ENCODE measurements around the gene THSD7A. TPM values are rescaled to one million over a fixed set of nuclear protein-coding genes. Genes with fewer than 3 reads are reported as not detected.

Gene THSD7A
- total and polyA plus RNA-seq, 7 donors: 0.06 to 1.4 (median 0.21) TPM

GRCh38 chr7:11540271-11540761, 291.7 kb downstream of the THSD7A start:
- ATAC-seq (peak in 2 of 4 donors; percentile 33 to 54), DNase-seq (no peak)
- Histone ChIP-seq H3K36me3 (ENCODE audit: insufficient read depth in 1 of 2, low read depth in 1 of 2) (no peaks in the 10 kb centered on the region), H3K4me3 (no peak overlapping the region), H3K9me3 (no peaks in the 10 kb centered on the region), H3K27ac (no peak overlapping the region), H3K4me1 (no peaks in the 10 kb centered on the region), H3K27me3 (ENCODE audit: insufficient read depth in 3 of 3, low read length in 2 of 3) (no peaks in the 10 kb centered on the region)
- TF ChIP-seq CTCF (IDR thresholded peaks at IDR 0.05): no peak
- intact Hi-C loops (cut with DNase I): no loop called here
- WGBS, 3 donors: 8 to 20% (median 14%) methylated on average over 3 of the region's 3 CpGs

- ATAC-seq: no peak
- H3K4me1 ChIP-seq: no peaks in the 10 kb centered on the region
- intact Hi-C loops (cut with DNase I): no loop called here
- 21 to 27% (median 23%) methylated on average over 3 of the region's 3 CpGs for WGBS, 3 donors
- no peaks in the 10 kb centered on the region for H3K36me3 ChIP-seq (ENCODE audit: insufficient read depth in 1 of 2, low read depth in 1 of 2)
- H3K27me3 ChIP-seq (ENCODE audit: insufficient read depth in 3 of 3, low read length in 2 of 3): no peaks in the 10 kb centered on the region
- no peak overlapping the region for H3K27ac ChIP-seq
- no peak for TF ChIP-seq CTCF (IDR thresholded peaks at IDR 0.05)
- no peak overlapping the region for H3K4me3 ChIP-seq
- no peaks in the 10 kb centered on the region for H3K9me3 ChIP-seq
- no peak for DNase-seq
Measured at GRCh38 chr7:11539853-11540252, 292.1 kb downstream of the THSD7A start.

- WGBS, 3 donors: 78 to 83% (median 79%) methylated on average over 1 of the region's 1 CpG
- DNase-seq (no peak), ATAC-seq (no peak)
- TF ChIP-seq CTCF (IDR thresholded peaks at IDR 0.05): no peak
- Histone ChIP-seq H3K4me3 (no peak overlapping the region), H3K27me3 (ENCODE audit: insufficient read depth in 3 of 3, low read length in 2 of 3) (no peaks in the 10 kb centered on the region), H3K4me1 (no peaks in the 10 kb centered on the region), H3K27ac (no peak overlapping the region), H3K36me3 (ENCODE audit: insufficient read depth in 1 of 2, low read depth in 1 of 2) (no peaks in the 10 kb centered on the region), H3K9me3 (no peaks in the 10 kb centered on the region)
- intact Hi-C loops (cut with DNase I): no loop called here
Measured at GRCh38 chr7:11538751-11539299, 293.2 kb downstream of the THSD7A start.

GRCh38 chr7:11533229-11533820, 298.7 kb downstream of the THSD7A start:
- intact Hi-C loops (cut with DNase I): no loop called here

More at GRCh38 chr7:11533229-11533820, 298.7 kb downstream of the THSD7A start:
- Histone ChIP-seq H3K27me3 (ENCODE audit: insufficient read depth in 3 of 3, low read length in 2 of 3) (no peaks in the 10 kb centered on the region), H3K4me3 (no peak overlapping the region), H3K4me1 (no peaks in the 10 kb centered on the region), H3K27ac (no peak overlapping the region), H3K36me3 (ENCODE audit: insufficient read depth in 1 of 2, low read depth in 1 of 2) (no peaks in the 10 kb centered on the region), H3K9me3 (no peaks in the 10 kb centered on the region)
- no peak for ATAC-seq
- no peak for TF ChIP-seq CTCF (IDR thresholded peaks at IDR 0.05)
- DNase-seq: no peak
- 68 to 77% (median 76%) methylated on average over 3 of the region's 3 CpGs for WGBS, 3 donors

Data from psoas muscle (tissue), 8 donors.